WTC11 (cell line): ENCODE data around the gene FAM241A. TPM values are rescaled to one million over a fixed set of nuclear protein-coding genes. Genes with fewer than 3 reads are reported as not detected.

Experiments used
- ATAC-seq: fragments of 200-7000 bp; cut with Tn5 transposase; 2 replicates; pipeline ENCODE4 v1.10.0; 2021; ENCODE audit warnings: mild to moderate bottlenecking, moderate library complexity
- CTCF ChIA-PET: fragments of 300-600 bp; sonication (Branson Sonifier 250); formaldehyde crosslinking; loops from one replicate; lab custom pipeline; 2021; ENCODE audit warnings: antibody characterized with exemption; lab: Charles Lee
- POLR2A ChIA-PET: fragments of 350-600 bp; sonication (Branson Sonifier 250); formaldehyde crosslinking; loops from one replicate; lab custom pipeline; 2021; ENCODE audit warnings: antibody characterized with exemption; lab: Charles Lee
- DNase-seq: peaks from one replicate; pipeline ENCODE4 v3.0.0; 2021; ENCODE audit warnings: low spot score
- H3K27ac Mint-ChIP-seq: 2 replicates; pipeline ENCODE4 v1.8.0; 2021; ENCODE audit warnings: mixed read lengths
- H3K27me3 Mint-ChIP-seq: 2 replicates; pipeline ENCODE4 v1.8.0; 2021; ENCODE audit warnings: low read depth, mild to moderate bottlenecking, moderate library complexity, mixed read lengths
- H3K36me3 Mint-ChIP-seq: 2 replicates; pipeline ENCODE4 v1.8.0; 2021; ENCODE audit warnings: mixed read lengths
- H3K4me1 Mint-ChIP-seq: 2 replicates; pipeline ENCODE4 v1.8.0; 2022; ENCODE audit warnings: mixed read lengths
- H3K4me3 Mint-ChIP-seq: 2 replicates; pipeline ENCODE4 v1.8.0; 2021; ENCODE audit warnings: mild to moderate bottlenecking, moderate library complexity, mixed read lengths
- H3K9me3 Mint-ChIP-seq: 2 replicates; pipeline ENCODE4 v1.8.0; 2021; ENCODE audit warnings: mixed read lengths
- ATF2 ChIP-seq: sonication (generic); formaldehyde crosslinking; IDR thresholded peaks from 2 replicates; pipeline ENCODE4 v1.8.1; 2022; ENCODE audit warnings: low read depth, missing genetic modification reagents, borderline replicate concordance
- ELF4 ChIP-seq: sonication (generic); formaldehyde crosslinking; IDR thresholded peaks from 2 replicates; pipeline ENCODE4 v1.8.1; 2022; ENCODE audit warnings: low read depth, mild to moderate bottlenecking, moderate library complexity, missing genetic modification reagents
- ESRRA ChIP-seq: sonication (generic); formaldehyde crosslinking; IDR thresholded peaks from 2 replicates; pipeline ENCODE4 v1.8.1; 2022; ENCODE audit warnings: mild to moderate bottlenecking, missing genetic modification reagents, borderline replicate concordance
- FOXK1 ChIP-seq: sonication (generic); formaldehyde crosslinking; IDR thresholded peaks from 2 replicates; pipeline ENCODE4 v1.8.0; 2022; ENCODE audit warnings: mild to moderate bottlenecking, moderate library complexity, missing genetic modification reagents
- FOXP4 ChIP-seq: sonication (generic); formaldehyde crosslinking; IDR thresholded peaks from 2 replicates; pipeline ENCODE4 v1.8.0; 2022; ENCODE audit warnings: mild to moderate bottlenecking, missing genetic modification reagents
- HMGA2 ChIP-seq: fragments of 250-450 bp; sonication (Bioruptor Pico); IDR thresholded peaks from 2 replicates; pipeline ENCODE4 v1.4.0; 2021; ENCODE audit warnings: mild to moderate bottlenecking, moderate library complexity
- IRF2 ChIP-seq: sonication (generic); formaldehyde crosslinking; IDR thresholded peaks from 2 replicates; pipeline ENCODE4 v1.8.0; 2022; ENCODE audit warnings: low read depth, missing genetic modification reagents, borderline replicate concordance
- KAT7 ChIP-seq: sonication (generic); formaldehyde crosslinking; IDR thresholded peaks from 2 replicates; pipeline ENCODE4 v1.8.1; 2023; ENCODE audit warnings: missing genetic modification reagents, mild to moderate bottlenecking, borderline replicate concordance
- NR1H2 ChIP-seq: sonication (generic); formaldehyde crosslinking; IDR thresholded peaks from 2 replicates; pipeline ENCODE4 v1.9.0; 2021; ENCODE audit warnings: mild to moderate bottlenecking, moderate library complexity, missing genetic modification reagents
- NR3C1 ChIP-seq: sonication (generic); formaldehyde crosslinking; conservative IDR thresholded peaks from 2 replicates; pipeline ENCODE4 v1.8.1; 2023; ENCODE audit warnings: low read depth, mild to moderate bottlenecking, missing genetic modification reagents
- OVOL2 ChIP-seq: fragments of 250-450 bp; sonication (Bioruptor Pico); IDR thresholded peaks from 2 replicates; pipeline ENCODE4 v1.9.0; 2021; ENCODE audit warnings: mild to moderate bottlenecking, borderline replicate concordance
- SMAD3 ChIP-seq: sonication (generic); formaldehyde crosslinking; IDR thresholded peaks from 2 replicates; pipeline ENCODE4 v1.8.0; 2022; ENCODE audit warnings: missing genetic modification reagents, mild to moderate bottlenecking, borderline replicate concordance
- SP1 ChIP-seq: sonication (generic); formaldehyde crosslinking; conservative IDR thresholded peaks from 2 replicates; pipeline ENCODE4 v1.8.1; 2022; ENCODE audit warnings: missing genetic modification reagents
- TCF7 ChIP-seq: sonication (generic); formaldehyde crosslinking; IDR thresholded peaks from 2 replicates; pipeline ENCODE4 v1.8.0; 2022; ENCODE audit warnings: mild to moderate bottlenecking, low read depth, missing genetic modification reagents, moderate library complexity
- TEAD1 ChIP-seq: sonication (generic); formaldehyde crosslinking; IDR thresholded peaks from 2 replicates; pipeline ENCODE4 v1.8.0; 2022; ENCODE audit warnings: mild to moderate bottlenecking, missing genetic modification reagents
- TEAD4 ChIP-seq: sonication (generic); formaldehyde crosslinking; IDR thresholded peaks from 2 replicates; pipeline ENCODE4 v1.8.0; 2022; ENCODE audit warnings: mild to moderate bottlenecking, missing genetic modification reagents
- TP53 ChIP-seq: sonication (generic); formaldehyde crosslinking; IDR thresholded peaks from 2 replicates; pipeline ENCODE4 v1.8.1; 2023; ENCODE audit warnings: mild to moderate bottlenecking, missing genetic modification reagents
- ZNF232 ChIP-seq: sonication (generic); formaldehyde crosslinking; IDR thresholded peaks from 2 replicates; pipeline ENCODE4 v1.8.0; 2022; ENCODE audit warnings: mild to moderate bottlenecking, missing genetic modification reagents
- ZNF671 ChIP-seq: fragments of 250-450 bp; sonication (Bioruptor Pico); IDR thresholded peaks from 2 replicates; pipeline ENCODE4 v1.8.0; 2021; ENCODE audit warnings: mild to moderate bottlenecking
- total RNA-seq: library from RNA; stranded (reverse); gene quantifications from 3 replicates; pipeline ENCODE4 v1.2.3, GENCODE V29; 2021
- TF ChIP-seq, protein P1 (sequence below): sonication (generic); formaldehyde crosslinking; IDR thresholded peaks from 2 replicates; pipeline ENCODE4 v1.8.0; 2022; ENCODE audit warnings: mild to moderate bottlenecking, missing genetic modification reagents
- TF ChIP-seq, protein P2 (sequence below): sonication (generic); formaldehyde crosslinking; IDR thresholded peaks from 2 replicates; pipeline ENCODE4 v1.8.0; 2022; ENCODE audit warnings: mild to moderate bottlenecking, missing genetic modification reagents
- TF ChIP-seq, protein P3 (sequence below): sonication (generic); formaldehyde crosslinking; conservative IDR thresholded peaks from 2 replicates; pipeline ENCODE4 v1.8.1; 2022; ENCODE audit warnings: mild to moderate bottlenecking, missing genetic modification reagents
- TF ChIP-seq, protein P4 (sequence below): sonication (generic); formaldehyde crosslinking; IDR thresholded peaks from 2 replicates; pipeline ENCODE4 v1.8.1; 2023; ENCODE audit warnings: mild to moderate bottlenecking, missing genetic modification reagents, moderate library complexity

FAM241A gene
- total RNA-seq, 1 experiment from 2014 or later = 0.22 TPM

DNA sequence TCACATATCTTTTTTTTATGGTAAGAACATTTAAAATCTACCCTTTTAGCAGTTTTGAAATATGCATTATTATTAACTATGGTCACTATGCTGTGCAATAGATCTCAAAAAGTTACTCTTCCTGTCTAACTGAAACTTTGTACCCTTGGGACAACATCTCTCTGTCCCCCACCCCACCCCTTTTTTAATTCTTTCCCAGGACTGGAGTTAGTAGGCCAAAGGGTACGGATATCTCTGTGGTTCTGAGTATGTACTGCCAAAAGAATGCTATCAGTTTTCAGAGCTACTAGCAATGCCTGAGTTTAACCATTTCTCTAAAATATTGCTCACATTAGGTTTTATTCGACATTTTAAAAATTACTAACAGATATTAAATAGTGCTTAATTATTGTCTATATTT is 4.7 kb upstream of the FAM241A start:
- Mint-ChIP-seq H3K36me3 (no peaks in the 10 kb centered on the region), H3K27ac (no peak overlapping the region), H3K4me1 (peaks cover 7% of the 10 kb centered on the region), H3K9me3 (peaks cover 6% of the 10 kb centered on the region), H3K27me3 (0 out of 2 replicates have a peak, but pooled peaks cover 4% of the 10 kb centered on the region), H3K4me3 (no peak overlapping the region)
- DNase-seq = no peak
- POLR2A ChIA-PET = no interaction called here
- no peak for ATAC-seq
- CTCF ChIA-PET = interaction anchor here (1.0 kb wide), 1 partner anchor 41 kb away, joined by 5 read pairs; no protein-coding TSS in a partner anchor
- TF ChIP-seq IRF2 (CRISPR knock-in tag) (no peak), TP53 (CRISPR knock-in tag) (no peak), HMGA2 (CRISPR knock-in tag) (no peak), SP1 (CRISPR knock-in tag) (no peak), ZNF232 (no peak), ZNF671 (CRISPR knock-in tag) (no peak), OVOL2 (no peak), FOXP4 (CRISPR knock-in tag) (no peak), ESRRA (CRISPR knock-in tag) (no peak), TEAD4 (CRISPR knock-in tag) (no peak)
- TF ChIP-seq, protein P1, sequence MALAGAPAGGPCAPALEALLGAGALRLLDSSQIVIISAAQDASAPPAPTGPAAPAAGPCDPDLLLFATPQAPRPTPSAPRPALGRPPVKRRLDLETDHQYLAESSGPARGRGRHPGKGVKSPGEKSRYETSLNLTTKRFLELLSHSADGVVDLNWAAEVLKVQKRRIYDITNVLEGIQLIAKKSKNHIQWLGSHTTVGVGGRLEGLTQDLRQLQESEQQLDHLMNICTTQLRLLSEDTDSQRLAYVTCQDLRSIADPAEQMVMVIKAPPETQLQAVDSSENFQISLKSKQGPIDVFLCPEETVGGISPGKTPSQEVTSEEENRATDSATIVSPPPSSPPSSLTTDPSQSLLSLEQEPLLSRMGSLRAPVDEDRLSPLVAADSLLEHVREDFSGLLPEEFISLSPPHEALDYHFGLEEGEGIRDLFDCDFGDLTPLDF (CRISPR knock-in tag) = no peak
- TF ChIP-seq, protein P2, sequence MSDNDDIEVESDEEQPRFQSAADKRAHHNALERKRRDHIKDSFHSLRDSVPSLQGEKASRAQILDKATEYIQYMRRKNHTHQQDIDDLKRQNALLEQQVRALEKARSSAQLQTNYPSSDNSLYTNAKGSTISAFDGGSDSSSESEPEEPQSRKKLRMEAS = no peak
- TF ChIP-seq, protein P3, sequence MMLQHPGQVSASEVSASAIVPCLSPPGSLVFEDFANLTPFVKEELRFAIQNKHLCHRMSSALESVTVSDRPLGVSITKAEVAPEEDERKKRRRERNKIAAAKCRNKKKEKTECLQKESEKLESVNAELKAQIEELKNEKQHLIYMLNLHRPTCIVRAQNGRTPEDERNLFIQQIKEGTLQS (CRISPR knock-in tag) = no peak

DNA sequence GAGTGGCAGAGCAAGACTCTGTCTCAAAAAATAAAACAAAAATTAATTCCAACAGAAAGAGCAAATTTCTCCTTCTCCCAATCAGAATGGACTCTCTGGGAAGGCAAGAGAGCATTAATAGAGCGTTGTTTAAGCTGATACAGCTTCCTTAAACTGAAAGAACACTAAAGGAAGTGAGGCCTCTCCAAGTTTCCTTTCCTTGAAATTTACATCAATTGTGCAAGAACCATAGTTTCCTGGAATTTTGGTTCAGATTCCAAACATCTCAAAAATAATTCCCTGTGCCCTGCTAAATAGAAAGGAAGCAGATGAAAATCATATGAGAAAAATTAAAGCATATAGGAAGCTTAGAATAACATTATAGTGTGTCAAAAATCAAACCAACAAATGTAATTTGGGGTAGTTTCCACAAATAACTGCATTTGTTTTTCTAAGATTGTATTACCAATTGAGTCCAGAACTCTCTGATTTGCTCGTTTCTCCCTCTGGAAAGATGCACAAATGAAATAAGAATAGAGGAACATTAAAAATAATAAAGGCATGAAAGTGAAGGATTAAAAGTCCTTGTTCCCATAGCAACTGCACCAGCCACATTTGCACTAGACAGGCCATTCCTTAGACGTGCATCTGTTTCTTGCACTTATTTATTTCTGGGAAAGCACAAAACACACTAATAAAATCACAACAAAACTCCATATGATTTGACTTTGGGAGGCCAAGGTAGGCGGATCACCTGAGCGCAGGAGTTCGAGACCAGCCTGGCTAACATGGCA is 3.7 kb upstream of the FAM241A start:
- H3K36me3 Mint-ChIP-seq = no peaks in the 10 kb centered on the region
- POLR2A ChIA-PET = no interaction called here
- peaks cover 13% of the 10 kb centered on the region for H3K27me3 Mint-ChIP-seq
- H3K9me3 Mint-ChIP-seq = no peaks in the 10 kb centered on the region
- peaks cover 13% of the 10 kb centered on the region for H3K4me1 Mint-ChIP-seq
- ATAC-seq (no peak), DNase-seq (no peak)
- H3K4me3 Mint-ChIP-seq = no peak overlapping the region
- no peak overlapping the region for H3K27ac Mint-ChIP-seq
- CTCF ChIA-PET = no interaction called here
- TF ChIP-seq TCF7 (no peak), OVOL2 (no peak), ESRRA (CRISPR knock-in tag) (no peak), SMAD3 (CRISPR knock-in tag) (no peak), NR1H2 (CRISPR knock-in tag) (no peak), ELF4 (CRISPR knock-in tag) (no peak), ATF2 (no peak)

DNA sequence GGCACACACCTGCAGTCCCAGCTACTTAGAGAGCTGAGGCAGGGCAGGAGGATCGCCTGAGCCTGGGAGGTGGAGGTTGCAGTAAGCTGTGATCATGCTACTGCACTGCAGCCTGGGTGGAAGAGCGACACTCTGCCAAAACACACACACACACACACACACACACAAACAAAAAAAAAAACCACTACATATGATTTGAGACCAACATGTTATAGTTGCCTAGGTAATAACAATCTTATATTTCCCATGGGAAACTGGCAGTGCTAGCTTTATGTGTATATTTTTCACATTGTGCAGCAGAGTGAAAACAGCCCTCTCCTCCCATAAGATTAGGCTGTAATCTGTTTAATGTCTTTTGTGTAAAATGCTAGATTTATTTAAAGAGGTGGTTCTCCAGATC is 3.1 kb upstream of the FAM241A start:
- DNase-seq = no peak
- ChIA-PET POLR2A (no interaction called here), CTCF (no interaction called here)
- Mint-ChIP-seq H3K27me3 (peaks cover 19% of the 10 kb centered on the region), H3K4me3 (no peak overlapping the region), H3K4me1 (peaks cover 15% of the 10 kb centered on the region), H3K27ac (no peak overlapping the region), H3K36me3 (no peaks in the 10 kb centered on the region), H3K9me3 (no peaks in the 10 kb centered on the region)
- no peak for TF ChIP-seq ZNF671 (CRISPR knock-in tag)
- no peak for TF ChIP-seq ZNF232
- no peak for TF ChIP-seq FOXK1
- TF ChIP-seq NR3C1 (CRISPR knock-in tag) = no peak
- TF ChIP-seq, protein P4, sequence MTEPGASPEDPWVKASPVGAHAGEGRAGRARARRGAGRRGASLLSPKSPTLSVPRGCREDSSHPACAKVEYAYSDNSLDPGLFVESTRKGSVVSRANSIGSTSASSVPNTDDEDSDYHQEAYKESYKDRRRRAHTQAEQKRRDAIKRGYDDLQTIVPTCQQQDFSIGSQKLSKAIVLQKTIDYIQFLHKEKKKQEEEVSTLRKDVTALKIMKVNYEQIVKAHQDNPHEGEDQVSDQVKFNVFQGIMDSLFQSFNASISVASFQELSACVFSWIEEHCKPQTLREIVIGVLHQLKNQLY (CRISPR knock-in tag) = no peak
- TF ChIP-seq KAT7 (CRISPR knock-in tag) = no peak
- no peak for TF ChIP-seq TEAD1 (CRISPR knock-in tag)
- ATAC-seq = no peak
